Right atrium auricular region (tissue), 2 donors: ENCODE measurements around the gene DDIT4. TPM values are rescaled to one million over a fixed set of nuclear protein-coding genes. Genes with fewer than 3 reads are reported as not detected.

Experiments used
- DNase-seq: peaks from one replicate; pipeline ENCODE4 v3.0.0-alpha.2; 2019; ENCODE audit warnings: low spot score
- H3K27ac ChIP-seq, 2 donors: fragments of 200-600 bp; sonication (generic); 1 replicate in 1 of 2; 2 replicates in 1 of 2; pipeline ENCODE4 v1.5.1; 2016 to 2019
- H3K27me3 ChIP-seq, 2 donors: fragments of 200-600 bp; sonication (generic); one replicate each; pipeline versions ENCODE4 v1.5.1 to v1.6.0; 2017 to 2019
- H3K36me3 ChIP-seq: fragments of 200-600 bp; sonication (generic); one replicate; pipeline ENCODE4 v1.5.1; 2016
- H3K4me1 ChIP-seq, 2 donors: fragments of 200-600 bp; sonication (generic); one replicate each; pipeline versions ENCODE4 v1.5.1 to v1.6.0; 2017 to 2019
- H3K4me3 ChIP-seq, 2 donors: fragments of 200-600 bp; sonication (generic); 1 replicate in 1 of 2; 2 replicates in 1 of 2; pipeline ENCODE4 v1.5.1; 2017 to 2019; ENCODE audit warnings: mild to moderate bottlenecking in 1 of 2, moderate library complexity in 1 of 2
- H3K9me3 ChIP-seq, 2 donors: fragments of 200-600 bp; sonication (generic); one replicate each; pipeline ENCODE4 v1.5.1; 2019
- CTCF ChIP-seq, 2 donors: fragments of 200-600 bp; sonication (generic); IDR thresholded peaks; one replicate each; pipeline ENCODE4 v1.5.1; 2019; ENCODE audit warnings: antibody characterized with exemption in 2 of 2
- total RNA-seq, 2 donors: library from RNA; depleted of rRNA; stranded (reverse); fragments of >200 nt; gene quantifications; one replicate each; pipeline ENCODE4 v1.1.0, GENCODE V29; 2016

Gene DDIT4
- total RNA-seq, 2 donors from 2014 or later = 100 to 136 TPM

- Histone ChIP-seq H3K27me3 (no peaks in the 10 kb centered on the region), H3K36me3 (peaks cover 39% of the 10 kb centered on the region), H3K27ac (peak overlapping the region; percentile 67 to 75), H3K4me3 (no peak overlapping the region), H3K4me1 (peaks cover 0 to 29% of the 10 kb centered on the region in 2 donors), H3K9me3 (no peaks in the 10 kb centered on the region)
- TF ChIP-seq CTCF (IDR thresholded peaks at IDR 0.05) = no peak
- DNase-seq = no peak
These were observed 44.2 kb upstream of the DDIT4 start for GRCh38 chr10:72229261-72230251.

GRCh38 chr10:72233621-72234020 lies 40.1 kb upstream of the DDIT4 start:
- peaks cover 61% of the 10 kb centered on the region for H3K36me3 ChIP-seq
- no peak overlapping the region for H3K4me3 ChIP-seq
- H3K9me3 ChIP-seq = no peaks in the 10 kb centered on the region
- no peak for DNase-seq
- H3K4me1 ChIP-seq = peaks cover 0 to 26% of the 10 kb centered on the region in 2 donors
- TF ChIP-seq CTCF (IDR thresholded peaks at IDR 0.05) = no peak
- H3K27ac ChIP-seq = peak overlapping the region in 1 of 2 donors; percentile 53
- H3K27me3 ChIP-seq = no peaks in the 10 kb centered on the region

GRCh38 chr10:72234560-72235095 lies 39.1 kb upstream of the DDIT4 start:
- H3K27ac ChIP-seq = peak overlapping the region; percentile 7 to 72
- peaks cover 0 to 20% of the 10 kb centered on the region in 2 donors for H3K4me1 ChIP-seq
- no peak overlapping the region for H3K4me3 ChIP-seq
- H3K27me3 ChIP-seq = no peaks in the 10 kb centered on the region
- no peak for TF ChIP-seq CTCF (IDR thresholded peaks at IDR 0.05)
- no peaks in the 10 kb centered on the region for H3K9me3 ChIP-seq
- peaks cover 61% of the 10 kb centered on the region for H3K36me3 ChIP-seq
- DNase-seq = no peak

- DNase-seq = no peak
These were observed 38.0 kb upstream of the DDIT4 start for GRCh38 chr10:72235544-72236279.

More at GRCh38 chr10:72235544-72236279, 38.0 kb upstream of the DDIT4 start:
- Histone ChIP-seq H3K4me3 (no peak overlapping the region), H3K9me3 (no peaks in the 10 kb centered on the region), H3K27me3 (no peaks in the 10 kb centered on the region), H3K27ac (peak overlapping the region; percentile 62 to 72), H3K4me1 (peaks cover 0 to 10% of the 10 kb centered on the region in 2 donors), H3K36me3 (peaks cover 54% of the 10 kb centered on the region)
- TF ChIP-seq CTCF (IDR thresholded peaks at IDR 0.05) = no peak
